Effector memory CD4-positive, alpha-beta T cell (primary cell): ENCODE data around the gene CXCL14.

ENCODE experiments used
- DNase-seq, 3 donors: peaks; one replicate each; pipeline ENCODE4 v3.0.0-alpha.2; 2020
- H3K27ac ChIP-seq: 2 replicates; pipeline ENCODE4 v1.7.0; 2013; ENCODE audit warnings: mild to moderate bottlenecking, low read length, moderate library complexity; ENCODE audit not compliant: insufficient read depth, poor library complexity, severe bottlenecking
- H3K27me3 ChIP-seq: replicated peaks from 2 replicates; pipeline ENCODE4 v1.7.0; 2013; ENCODE audit warnings: mild to moderate bottlenecking, low read length; ENCODE audit not compliant: insufficient read depth, control insufficient read depth, poor library complexity, severe bottlenecking
- H3K36me3 ChIP-seq: 2 replicates; pipeline ENCODE4 v1.7.0; 2013; ENCODE audit warnings: mild to moderate bottlenecking, low read length, moderate library complexity; ENCODE audit not compliant: control insufficient read depth, insufficient read depth
- H3K4me1 ChIP-seq: 2 replicates; pipeline ENCODE4 v1.7.0; 2013; ENCODE audit warnings: low read length, mild to moderate bottlenecking; ENCODE audit not compliant: control insufficient read depth, insufficient read depth, poor library complexity, severe bottlenecking
- H3K4me3 ChIP-seq: 2 replicates; pipeline ENCODE4 v1.7.0; 2013; ENCODE audit warnings: low read length, low read depth, mild to moderate bottlenecking; ENCODE audit not compliant: insufficient read depth, poor library complexity, severe bottlenecking
- H3K9me3 ChIP-seq: 2 replicates; pipeline ENCODE4 v1.7.0; 2013; ENCODE audit warnings: mild to moderate bottlenecking, low read length, moderate library complexity; ENCODE audit not compliant: control insufficient read depth

CXCL14 gene

DNA sequence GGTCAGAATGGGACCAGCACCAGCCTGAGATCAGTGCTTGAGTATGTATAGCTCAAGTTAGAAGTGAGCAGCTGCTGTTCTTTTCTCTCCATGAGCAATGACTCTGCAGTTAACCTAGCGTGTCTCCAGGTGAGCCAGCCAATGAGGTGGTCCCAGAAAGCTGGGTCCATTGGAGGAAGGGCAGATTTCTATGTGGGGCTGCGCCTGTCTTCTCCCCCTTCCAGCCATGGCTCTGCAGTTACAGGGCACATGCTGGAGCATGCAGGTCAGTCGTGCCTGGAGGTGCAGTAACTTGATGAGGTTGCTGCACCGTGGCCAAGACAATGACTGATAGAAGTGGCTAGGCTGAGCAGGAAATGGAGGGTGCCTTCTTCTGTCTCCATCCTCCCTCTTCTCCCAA, 29.6 kb upstream of the CXCL14 start:
- DNase-seq: no peak
- Histone ChIP-seq H3K4me1 (no peaks in the 10 kb centered on the region), H3K27ac (no peak overlapping the region), H3K9me3 (no peaks in the 10 kb centered on the region), H3K36me3 (no peaks in the 10 kb centered on the region), H3K27me3 (no peaks in the 10 kb centered on the region), H3K4me3 (no peak overlapping the region)

GRCh38 chr5:135606431-135606830, 27.6 kb upstream of the CXCL14 start:
- Histone ChIP-seq H3K4me3 (no peak overlapping the region), H3K27me3 (no peaks in the 10 kb centered on the region), H3K9me3 (no peaks in the 10 kb centered on the region), H3K27ac (no peak overlapping the region), H3K4me1 (no peaks in the 10 kb centered on the region), H3K36me3 (no peaks in the 10 kb centered on the region)
- no peak for DNase-seq

GRCh38 chr5:135605221-135605620, 26.4 kb upstream of the CXCL14 start:
- H3K4me1 ChIP-seq: no peaks in the 10 kb centered on the region
- DNase-seq: no peak

GRCh38 chr5:135604056-135604455, 25.3 kb upstream of the CXCL14 start:
- Histone ChIP-seq H3K36me3 (no peaks in the 10 kb centered on the region), H3K4me3 (no peak overlapping the region), H3K27me3 (no peaks in the 10 kb centered on the region), H3K9me3 (no peaks in the 10 kb centered on the region), H3K27ac (no peak overlapping the region), H3K4me1 (no peaks in the 10 kb centered on the region)
- no peak for DNase-seq

More at GRCh38 chr5:135605221-135605620, 26.4 kb upstream of the CXCL14 start:
- H3K36me3 ChIP-seq: no peaks in the 10 kb centered on the region
- no peaks in the 10 kb centered on the region for H3K9me3 ChIP-seq
- no peak overlapping the region for H3K27ac ChIP-seq
- H3K27me3 ChIP-seq: no peaks in the 10 kb centered on the region
- no peak overlapping the region for H3K4me3 ChIP-seq

GRCh38 chr5:135602882-135603721, 24.3 kb upstream of the CXCL14 start:
- Histone ChIP-seq H3K4me3 (no peak overlapping the region), H3K4me1 (no peaks in the 10 kb centered on the region), H3K9me3 (no peaks in the 10 kb centered on the region), H3K27me3 (no peaks in the 10 kb centered on the region), H3K36me3 (no peaks in the 10 kb centered on the region), H3K27ac (no peak overlapping the region)
- DNase-seq: no peak

GRCh38 chr5:135601466-135601865, 22.7 kb upstream of the CXCL14 start:
- H3K9me3 ChIP-seq: no peaks in the 10 kb centered on the region
- H3K4me1 ChIP-seq: no peaks in the 10 kb centered on the region
- H3K4me3 ChIP-seq: no peak overlapping the region
- H3K27ac ChIP-seq: no peak overlapping the region
- no peaks in the 10 kb centered on the region for H3K36me3 ChIP-seq
- no peak for DNase-seq
- H3K27me3 ChIP-seq: no peaks in the 10 kb centered on the region

DNA sequence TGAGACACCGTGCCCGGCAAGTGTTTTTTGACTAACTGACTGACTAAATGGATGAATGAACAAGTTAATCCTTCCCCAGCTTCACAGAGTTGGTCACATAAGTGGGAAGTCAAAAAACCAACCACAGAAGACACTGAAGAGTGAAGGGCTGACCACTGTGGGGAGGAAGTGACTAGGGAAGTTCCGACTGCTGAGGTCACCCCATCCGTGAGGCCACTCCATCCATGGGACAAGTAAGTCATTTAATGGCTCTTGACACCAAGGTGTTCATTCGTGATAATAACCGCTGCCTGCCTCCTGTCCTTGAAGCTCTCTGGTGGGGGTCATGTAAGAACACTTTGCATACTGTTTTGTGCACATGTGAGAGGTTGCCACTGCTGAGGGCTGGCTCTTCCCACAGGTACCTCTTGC, 22.2 kb upstream of the CXCL14 start:
- H3K27ac ChIP-seq: no peak overlapping the region
- no peaks in the 10 kb centered on the region for H3K27me3 ChIP-seq
- no peak for DNase-seq
- no peaks in the 10 kb centered on the region for H3K9me3 ChIP-seq
- no peaks in the 10 kb centered on the region for H3K4me1 ChIP-seq
- no peak overlapping the region for H3K4me3 ChIP-seq
- no peaks in the 10 kb centered on the region for H3K36me3 ChIP-seq

- Histone ChIP-seq H3K4me1 (no peaks in the 10 kb centered on the region), H3K27me3 (no peaks in the 10 kb centered on the region), H3K9me3 (no peaks in the 10 kb centered on the region), H3K27ac (no peak overlapping the region), H3K4me3 (no peak overlapping the region), H3K36me3 (no peaks in the 10 kb centered on the region)
- no peak for DNase-seq
These were observed 21.4 kb upstream of the CXCL14 start for GRCh38 chr5:135600152-135600570.

DNA sequence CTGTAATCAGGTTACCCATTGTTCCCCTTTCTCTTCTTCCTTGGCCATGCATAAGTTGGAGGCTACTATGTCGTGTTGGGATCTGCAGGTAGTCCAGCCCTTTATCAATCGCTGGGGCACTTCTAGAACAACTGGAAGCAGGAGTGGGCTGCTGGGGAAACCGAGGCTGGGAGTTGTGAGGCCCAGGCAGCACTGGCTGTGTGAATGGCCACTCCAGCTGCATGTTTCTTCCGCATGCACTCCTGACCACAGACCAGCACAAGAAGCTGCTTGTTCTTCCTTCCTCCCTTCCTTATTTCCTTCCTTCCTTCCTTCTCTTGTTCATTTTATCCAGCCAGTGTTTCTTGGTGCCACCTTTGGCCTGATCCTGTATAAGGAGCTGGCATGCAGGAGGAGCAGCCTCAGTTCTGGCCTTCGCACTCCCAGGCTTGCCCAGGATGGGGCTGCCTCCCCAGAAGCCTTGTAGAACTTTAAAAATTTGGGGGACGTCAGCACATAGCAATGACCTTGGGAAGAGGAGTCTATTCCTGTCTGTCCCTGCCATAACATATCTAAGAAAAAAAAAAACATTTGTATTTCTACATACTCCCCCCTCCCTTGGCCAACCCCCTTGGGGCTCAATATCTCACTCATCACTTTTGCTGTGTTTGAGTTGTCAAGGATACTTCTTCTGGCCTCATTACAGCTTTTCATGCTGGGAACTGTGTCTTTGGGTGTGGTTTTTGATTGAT, 20.8 kb upstream of the CXCL14 start:
- H3K4me3 ChIP-seq: no peak overlapping the region
- H3K9me3 ChIP-seq: no peaks in the 10 kb centered on the region
- no peaks in the 10 kb centered on the region for H3K4me1 ChIP-seq
- H3K36me3 ChIP-seq: no peaks in the 10 kb centered on the region
- no peak overlapping the region for H3K27ac ChIP-seq
- no peaks in the 10 kb centered on the region for H3K27me3 ChIP-seq
- DNase-seq: no peak

- Histone ChIP-seq H3K36me3 (no peaks in the 10 kb centered on the region), H3K9me3 (no peaks in the 10 kb centered on the region), H3K4me3 (no peak overlapping the region), H3K27ac (no peak overlapping the region), H3K4me1 (no peaks in the 10 kb centered on the region), H3K27me3 (no peaks in the 10 kb centered on the region)
- no peak for DNase-seq
These were observed 20.1 kb upstream of the CXCL14 start for GRCh38 chr5:135598691-135599395.
